Measurements from ENCODE around the gene YIF1B. TPM values are rescaled to one million over a fixed set of nuclear protein-coding genes. Genes with fewer than 3 reads are reported as not detected.

YIF1B gene
- total and polyA plus RNA-seq, 8 donors: 27.8 to 59.6 (median 32.3) TPM

- Histone ChIP-seq H3K4me1 (peaks cover 27 to 33% of the 10 kb centered on the region in 2 donors), H3K36me3 (peaks cover 0 to 38% of the 10 kb centered on the region in 2 donors), H3K4me3 (no peak overlapping the region), H3K27me3 (no peaks in the 10 kb centered on the region), H3K27ac (peak overlapping the region in 1 of 2 donors; percentile 23), H3K9me3 (no peaks in the 10 kb centered on the region)
- ATAC-seq: no peak
- DNase-seq: no peak
- TF ChIP-seq CTCF (IDR thresholded peaks at IDR 0.05): no peak
- intact Hi-C loops (cut with DNase I): no loop called here
Measured at GRCh38 chr19:38323291-38323690, 7.5 kb upstream of the YIF1B start.

GRCh38 chr19:38321646-38322196, 6.0 kb upstream of the YIF1B start:
- H3K9me3 ChIP-seq: no peaks in the 10 kb centered on the region
- H3K36me3 ChIP-seq: peaks cover 0 to 22% of the 10 kb centered on the region in 2 donors
- H3K27me3 ChIP-seq: no peaks in the 10 kb centered on the region
- DNase-seq (peak in 2 of 4 donors; percentile 56 to 70), ATAC-seq (peak; percentile 16)
- H3K4me3 ChIP-seq: peak overlapping the region in 1 of 2 donors; percentile 67
- H3K4me1 ChIP-seq: peaks cover 27 to 48% of the 10 kb centered on the region in 2 donors
- TF ChIP-seq CTCF (IDR thresholded peaks at IDR 0.05): no peak
- intact Hi-C loops (cut with DNase I): no loop called here
- H3K27ac ChIP-seq: peak overlapping the region in 1 of 2 donors; percentile 8

GRCh38 chr19:38320969-38321339, 5.2 kb upstream of the YIF1B start:
- intact Hi-C loops (cut with DNase I): no loop called here
- DNase-seq (no peak), ATAC-seq (no peak)
- Histone ChIP-seq H3K36me3 (peaks cover 0 to 15% of the 10 kb centered on the region in 2 donors), H3K27ac (peak overlapping the region in 1 of 2 donors; percentile 50), H3K9me3 (no peaks in the 10 kb centered on the region), H3K4me1 (peaks cover 27 to 55% of the 10 kb centered on the region in 2 donors), H3K27me3 (no peaks in the 10 kb centered on the region), H3K4me3 (peak overlapping the region in 1 of 2 donors; percentile 67)
- no peak for TF ChIP-seq CTCF (IDR thresholded peaks at IDR 0.05)

GRCh38 chr19:38319421-38320258, 3.9 kb upstream of the YIF1B start, which contains the start of gene KCNK6:
KCNK6 (plus strand) TSS chr19:38319845; CDS start chr19:38319951, 106 bp downstream.
- peak in 1 of 2 donors; percentile 15 for TF ChIP-seq CTCF (IDR thresholded peaks at IDR 0.05)
- peak in 3 of 4 donors; percentile 46 to 90 (median 79) for DNase-seq
- Histone ChIP-seq H3K9me3 (no peaks in the 10 kb centered on the region), H3K4me1 (peaks cover 27 to 65% of the 10 kb centered on the region in 2 donors), H3K36me3 (peaks cover 0 to 1% of the 10 kb centered on the region in 2 donors), H3K27ac (peak within 1 kb of the TSS; percentile 50 to 83), H3K27me3 (no peaks in the 10 kb centered on the region), H3K4me3 (peak within 1 kb of the TSS; percentile 67 to 73)
- intact Hi-C loops (cut with DNase I): no loop called here
- peak; percentile 15 for ATAC-seq

GRCh38 chr19:38318660-38319059, 2.9 kb upstream of the YIF1B start:
- no peak for ATAC-seq
- no peaks in the 10 kb centered on the region for H3K9me3 ChIP-seq

More at GRCh38 chr19:38318660-38319059, 2.9 kb upstream of the YIF1B start:
- Histone ChIP-seq H3K4me3 (no peak overlapping the region), H3K4me1 (peaks cover 27 to 72% of the 10 kb centered on the region in 2 donors), H3K27me3 (no peaks in the 10 kb centered on the region), H3K27ac (no peak overlapping the region), H3K36me3 (no peaks in the 10 kb centered on the region)
- DNase-seq: peak in 1 of 4 donors; percentile 70
- intact Hi-C loops (cut with DNase I): no loop called here
- TF ChIP-seq CTCF (IDR thresholded peaks at IDR 0.05): no peak

All from left lung (tissue), 10 donors.